Panc1 (cell line): ENCODE measurements around the gene RNF144B. TPM values are rescaled to one million over a fixed set of nuclear protein-coding genes. Genes with fewer than 3 reads are reported as not detected.

Source experiments
- ATAC-seq: fragments of 200-7000 bp; cut with Tn5 transposase; 2 replicates; pipeline ENCODE4 v1.9.1; 2020; ENCODE audit warnings: mild to moderate bottlenecking, moderate library complexity
- BruUV-seq: library from RNA; stranded (reverse); fragments of 400-500 nt; replicated peaks from 2 replicates; lab custom pipeline; 2021; lab: Mats Ljungman, UMichigan
- CTCF ChIA-PET: fragments of 300-600 bp; sonication (Branson Sonifier 250); formaldehyde crosslinking; loops from one replicate; lab custom pipeline; 2022; ENCODE audit warnings: antibody characterized with exemption; lab: Charles Lee
- POLR2A ChIA-PET: fragments of 300-600 bp; sonication (Branson Sonifier 250); formaldehyde crosslinking; loops from one replicate; lab custom pipeline; 2022; ENCODE audit warnings: antibody characterized with exemption; lab: Charles Lee
- DNase-seq: peaks from one replicate; pipeline ENCODE4 v3.0.0-alpha.2; 2010; ENCODE audit warnings: low read depth, low spot score
- H3K27ac ChIP-seq: 2 replicates; pipeline ENCODE4 v1.5.1; 2011; ENCODE audit warnings: mild to moderate bottlenecking, low read length, inconsistent platforms
- H3K27me3 ChIP-seq: fragments of 200-500 bp; sonication (Bioruptor generic); 2 replicates; pipeline ENCODE4 v1.6.0; 2014; ENCODE audit warnings: low read length, inconsistent platforms; ENCODE audit not compliant: control insufficient read depth, insufficient read depth
- H3K36me3 ChIP-seq: fragments of 200-500 bp; sonication (Bioruptor generic); 2 replicates; pipeline ENCODE4 v1.5.1; 2014; ENCODE audit warnings: inconsistent platforms, mild to moderate bottlenecking, low read length, moderate library complexity; ENCODE audit not compliant: control insufficient read depth, insufficient read depth
- H3K4me1 ChIP-seq: 2 replicates; pipeline ENCODE4 v1.5.1; 2011; ENCODE audit warnings: inconsistent platforms, mild to moderate bottlenecking, low read length, moderate library complexity; ENCODE audit not compliant: control insufficient read depth, insufficient read depth
- H3K4me3 ChIP-seq, 2 experiments: 2 replicates each; pipeline ENCODE4 v1.5.1; 2011 to 2012; ENCODE audit warnings: low read depth in 2 of 2, low read length in 2 of 2, mild to moderate bottlenecking in 2 of 2, inconsistent platforms in 1 of 2, moderate library complexity in 1 of 2
- H3K9me3 ChIP-seq: fragments of 200-500 bp; sonication (Bioruptor generic); 2 replicates; pipeline ENCODE4 v1.5.1; 2014; ENCODE audit warnings: low read depth, mild to moderate bottlenecking, inconsistent platforms, low read length, moderate library complexity; ENCODE audit not compliant: control insufficient read depth, insufficient read depth
- POLR2AphosphoS5 ChIP-seq: IDR thresholded peaks from 2 replicates; pipeline ENCODE4 v1.6.1; 2012; ENCODE audit warnings: mild to moderate bottlenecking, low read depth, low read length, moderate library complexity
- SIN3A ChIP-seq: IDR thresholded peaks from 2 replicates; pipeline ENCODE4 v1.6.1; 2012; ENCODE audit warnings: low read depth, mild to moderate bottlenecking, low read length, moderate library complexity, borderline replicate concordance; ENCODE audit not compliant: insufficient read depth
- TCF7L2 ChIP-seq: IDR thresholded peaks from 2 replicates; pipeline ENCODE4 v1.6.1; 2011; ENCODE audit warnings: mild to moderate bottlenecking, low read depth, low read length, inconsistent platforms
- in situ Hi-C: cut with HindIII; loops from 2 replicates; pipeline ENCODE4 v1.10.0; 2016; ENCODE audit warnings: low sequenced_read_pairs, low pct_unique_long_range_greater_than_20kb
- intact Hi-C: fragments of 100-400 bp; cut with micrococcal nuclease; formaldehyde crosslinking; loops from one replicate; pipeline ENCODE4 v1.10.0; 2022; ENCODE audit not compliant: unreplicated experiment
- total RNA-seq: library from RNA; stranded (reverse); gene quantifications from one replicate; pipeline ENCODE4 v1.2.1, GENCODE V29; 2021; ENCODE audit not compliant: unreplicated experiment
- TF ChIP-seq, protein P1 (sequence below), 2 experiments: IDR thresholded peaks; 2 replicates each; pipeline ENCODE4 v1.6.1; 2011 to 2012; ENCODE audit warnings: low read depth in 2 of 2, control low read depth in 1 of 2, low read length in 1 of 2, mild to moderate bottlenecking in 1 of 2, moderate library complexity in 1 of 2; ENCODE audit not compliant: insufficient read depth in 1 of 2
- TF ChIP-seq, protein P2 (sequence below): fragments of 450-650 bp; IDR thresholded peaks from 2 replicates; pipeline ENCODE4 v1.5.1; 2017; ENCODE audit warnings: mild to moderate bottlenecking

Gene RNF144B
- total RNA-seq, 1 experiment from 2014 or later: 5.6 TPM

DNA sequence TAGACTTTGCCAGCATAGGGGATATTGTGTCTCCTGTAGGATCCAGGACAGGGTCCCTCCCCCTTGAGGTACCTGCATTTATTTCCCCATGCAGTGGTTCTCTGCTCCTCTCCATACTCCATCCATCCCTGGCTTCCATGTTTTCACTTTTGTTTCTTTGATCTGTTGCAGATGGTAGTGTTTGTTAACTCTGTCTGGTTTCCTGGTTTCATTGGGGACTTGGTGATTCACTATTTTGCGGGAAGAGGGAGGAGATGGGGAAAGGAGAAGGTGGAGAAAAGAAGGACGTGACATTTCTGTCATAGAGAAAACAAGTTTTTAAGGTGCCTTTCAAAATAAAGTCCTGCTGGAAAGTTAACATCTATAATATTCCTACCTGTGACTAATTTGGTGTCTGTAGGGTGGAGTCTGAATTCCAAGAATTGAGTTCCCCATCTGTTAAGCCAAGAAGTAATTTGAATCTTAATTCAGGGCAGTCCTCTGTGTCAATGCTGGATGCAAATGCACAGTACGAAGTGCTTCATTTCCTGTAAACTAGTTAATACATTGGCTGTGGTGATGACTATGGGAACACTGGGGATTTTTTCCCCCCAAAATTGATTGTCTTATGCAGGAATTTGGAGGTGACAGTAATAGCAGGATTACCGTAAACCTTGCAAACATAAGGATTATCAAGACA, 6.9 kb upstream of the RNF144B start:
- ATAC-seq (no peak), DNase-seq (no peak)
- no TSS peak for BruUV-seq
- H3K9me3 ChIP-seq: no peaks in the 10 kb centered on the region
- H3K4me3 ChIP-seq: no peak overlapping the region
- in situ Hi-C loops: no loop called here
- H3K4me1 ChIP-seq: no peaks in the 10 kb centered on the region
- H3K27me3 ChIP-seq: no peaks in the 10 kb centered on the region
- POLR2A ChIA-PET: no interaction called here
- H3K36me3 ChIP-seq: no peaks in the 10 kb centered on the region
- CTCF ChIA-PET: no interaction called here
- H3K27ac ChIP-seq: no peak overlapping the region
- intact Hi-C loops: no loop called here
- TF ChIP-seq SIN3A: no peak
- TF ChIP-seq TCF7L2: no peak
- TF ChIP-seq, protein P1, sequence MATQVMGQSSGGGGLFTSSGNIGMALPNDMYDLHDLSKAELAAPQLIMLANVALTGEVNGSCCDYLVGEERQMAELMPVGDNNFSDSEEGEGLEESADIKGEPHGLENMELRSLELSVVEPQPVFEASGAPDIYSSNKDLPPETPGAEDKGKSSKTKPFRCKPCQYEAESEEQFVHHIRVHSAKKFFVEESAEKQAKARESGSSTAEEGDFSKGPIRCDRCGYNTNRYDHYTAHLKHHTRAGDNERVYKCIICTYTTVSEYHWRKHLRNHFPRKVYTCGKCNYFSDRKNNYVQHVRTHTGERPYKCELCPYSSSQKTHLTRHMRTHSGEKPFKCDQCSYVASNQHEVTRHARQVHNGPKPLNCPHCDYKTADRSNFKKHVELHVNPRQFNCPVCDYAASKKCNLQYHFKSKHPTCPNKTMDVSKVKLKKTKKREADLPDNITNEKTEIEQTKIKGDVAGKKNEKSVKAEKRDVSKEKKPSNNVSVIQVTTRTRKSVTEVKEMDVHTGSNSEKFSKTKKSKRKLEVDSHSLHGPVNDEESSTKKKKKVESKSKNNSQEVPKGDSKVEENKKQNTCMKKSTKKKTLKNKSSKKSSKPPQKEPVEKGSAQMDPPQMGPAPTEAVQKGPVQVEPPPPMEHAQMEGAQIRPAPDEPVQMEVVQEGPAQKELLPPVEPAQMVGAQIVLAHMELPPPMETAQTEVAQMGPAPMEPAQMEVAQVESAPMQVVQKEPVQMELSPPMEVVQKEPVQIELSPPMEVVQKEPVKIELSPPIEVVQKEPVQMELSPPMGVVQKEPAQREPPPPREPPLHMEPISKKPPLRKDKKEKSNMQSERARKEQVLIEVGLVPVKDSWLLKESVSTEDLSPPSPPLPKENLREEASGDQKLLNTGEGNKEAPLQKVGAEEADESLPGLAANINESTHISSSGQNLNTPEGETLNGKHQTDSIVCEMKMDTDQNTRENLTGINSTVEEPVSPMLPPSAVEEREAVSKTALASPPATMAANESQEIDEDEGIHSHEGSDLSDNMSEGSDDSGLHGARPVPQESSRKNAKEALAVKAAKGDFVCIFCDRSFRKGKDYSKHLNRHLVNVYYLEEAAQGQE (IDR thresholded peaks at IDR 0.05; ENCODE audit: insufficient read depth in 1 of 2, low read depth in 2 of 2, low read length in 1 of 2): no peak
- TF ChIP-seq, protein P2, sequence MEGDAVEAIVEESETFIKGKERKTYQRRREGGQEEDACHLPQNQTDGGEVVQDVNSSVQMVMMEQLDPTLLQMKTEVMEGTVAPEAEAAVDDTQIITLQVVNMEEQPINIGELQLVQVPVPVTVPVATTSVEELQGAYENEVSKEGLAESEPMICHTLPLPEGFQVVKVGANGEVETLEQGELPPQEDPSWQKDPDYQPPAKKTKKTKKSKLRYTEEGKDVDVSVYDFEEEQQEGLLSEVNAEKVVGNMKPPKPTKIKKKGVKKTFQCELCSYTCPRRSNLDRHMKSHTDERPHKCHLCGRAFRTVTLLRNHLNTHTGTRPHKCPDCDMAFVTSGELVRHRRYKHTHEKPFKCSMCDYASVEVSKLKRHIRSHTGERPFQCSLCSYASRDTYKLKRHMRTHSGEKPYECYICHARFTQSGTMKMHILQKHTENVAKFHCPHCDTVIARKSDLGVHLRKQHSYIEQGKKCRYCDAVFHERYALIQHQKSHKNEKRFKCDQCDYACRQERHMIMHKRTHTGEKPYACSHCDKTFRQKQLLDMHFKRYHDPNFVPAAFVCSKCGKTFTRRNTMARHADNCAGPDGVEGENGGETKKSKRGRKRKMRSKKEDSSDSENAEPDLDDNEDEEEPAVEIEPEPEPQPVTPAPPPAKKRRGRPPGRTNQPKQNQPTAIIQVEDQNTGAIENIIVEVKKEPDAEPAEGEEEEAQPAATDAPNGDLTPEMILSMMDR: no peak
- no peak for TF ChIP-seq POLR2AphosphoS5

DNA sequence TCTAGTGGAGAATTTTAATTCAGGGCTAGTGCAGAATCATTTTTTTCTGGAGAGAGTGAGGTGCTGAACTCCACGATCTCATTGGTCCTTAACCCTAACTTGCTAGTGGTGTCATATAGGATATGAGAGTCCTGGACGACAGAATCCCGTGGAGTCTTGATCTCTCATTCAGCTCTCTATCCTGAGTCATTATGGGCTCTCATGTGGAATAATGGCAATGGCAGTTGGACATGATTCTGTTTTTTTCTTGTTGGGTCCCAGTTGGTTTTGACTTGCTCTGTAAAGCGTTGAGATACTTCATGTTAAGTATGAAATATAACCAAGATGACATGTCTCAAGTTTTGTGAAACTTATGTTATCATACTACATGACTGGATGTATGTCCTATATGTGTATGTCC, 6.3 kb upstream of the RNF144B start:
- no peak overlapping the region for H3K27ac ChIP-seq
- intact Hi-C loops (no loop called here), in situ Hi-C loops (no loop called here)
- H3K4me1 ChIP-seq: no peaks in the 10 kb centered on the region
- TF ChIP-seq SIN3A (no peak), TCF7L2 (no peak), POLR2AphosphoS5 (no peak)
- TF ChIP-seq, protein P2: no peak
- TF ChIP-seq, protein P1 (IDR thresholded peaks at IDR 0.05; ENCODE audit: insufficient read depth in 1 of 2, low read depth in 2 of 2, low read length in 1 of 2): no peak
- H3K27me3 ChIP-seq: no peaks in the 10 kb centered on the region
- no TSS peak for BruUV-seq
- POLR2A ChIA-PET: no interaction called here
- ATAC-seq (no peak), DNase-seq (no peak)
- CTCF ChIA-PET: no interaction called here
- H3K4me3 ChIP-seq: no peak overlapping the region
- no peaks in the 10 kb centered on the region for H3K9me3 ChIP-seq
- H3K36me3 ChIP-seq: no peaks in the 10 kb centered on the region
